Trophoblast cell (in vitro differentiated cells and primary cell): ENCODE data around the gene MTUS2.

Experiments
- DNase-seq, 2 donors: peaks; one replicate each; pipeline ENCODE4 v3.0.0-alpha.2; 2016
- H2AFZ ChIP-seq: 2 replicates; pipeline ENCODE4 v1.6.1; 2013; ENCODE audit warnings: low read length, moderate library complexity, mild to moderate bottlenecking; ENCODE audit not compliant: insufficient read depth, poor library complexity
- H2AK5ac ChIP-seq: 2 replicates; pipeline ENCODE4 v1.6.1; 2013; ENCODE audit warnings: mild to moderate bottlenecking, low read length
- H2BK120ac ChIP-seq: 2 replicates; pipeline ENCODE4 v1.6.1; 2013; ENCODE audit warnings: low read length, mild to moderate bottlenecking, moderate library complexity; ENCODE audit not compliant: insufficient read depth, poor library complexity
- H2BK12ac ChIP-seq: 2 replicates; pipeline ENCODE4 v1.6.1; 2013; ENCODE audit warnings: mild to moderate bottlenecking, low read length, moderate library complexity
- H2BK5ac ChIP-seq: 2 replicates; pipeline ENCODE4 v1.6.1; 2013; ENCODE audit warnings: low read length, low read depth, moderate library complexity, mild to moderate bottlenecking; ENCODE audit not compliant: poor library complexity
- H3K14ac ChIP-seq: 2 replicates; pipeline ENCODE4 v1.6.1; 2013; ENCODE audit warnings: mild to moderate bottlenecking, low read length
- H3K18ac ChIP-seq: 2 replicates; pipeline ENCODE4 v1.6.1; 2013; ENCODE audit warnings: mild to moderate bottlenecking, low read length
- H3K23ac ChIP-seq: 2 replicates; pipeline ENCODE4 v1.6.1; 2013; ENCODE audit warnings: low read length
- H3K27ac ChIP-seq: 2 replicates; pipeline ENCODE4 v1.5.1; 2013; ENCODE audit warnings: low read depth, mild to moderate bottlenecking, inconsistent platforms, low read length, moderate library complexity
- H3K27me3 ChIP-seq: 2 replicates; pipeline ENCODE4 v1.6.1; 2013; ENCODE audit warnings: inconsistent platforms, mild to moderate bottlenecking, low read length, moderate library complexity; ENCODE audit not compliant: insufficient read depth
- H3K36me3 ChIP-seq, 2 experiments: 1 replicate in 1 of 2; 2 replicates in 1 of 2; pipeline ENCODE4 v1.6.1; 2013; ENCODE audit warnings: low read length in 2 of 2, mild to moderate bottlenecking in 2 of 2, moderate library complexity in 1 of 2; ENCODE audit not compliant: insufficient read depth in 2 of 2, control insufficient read depth in 1 of 2
- H3K4ac ChIP-seq: 2 replicates; pipeline ENCODE4 v1.6.1; 2013; ENCODE audit warnings: low read depth, mild to moderate bottlenecking, low read length, moderate library complexity
- H3K4me1 ChIP-seq, 2 experiments: 1 replicate in 1 of 2; 2 replicates in 1 of 2; pipeline ENCODE4 v1.6.1; 2013; ENCODE audit warnings: low read length in 2 of 2, mild to moderate bottlenecking in 2 of 2, moderate library complexity in 1 of 2; ENCODE audit not compliant: insufficient read depth in 2 of 2, control insufficient read depth in 1 of 2
- H3K4me2 ChIP-seq: 2 replicates; pipeline ENCODE4 v1.6.1; 2013; ENCODE audit warnings: inconsistent platforms, mild to moderate bottlenecking, low read length, moderate library complexity
- H3K4me3 ChIP-seq: 2 replicates; pipeline ENCODE4 v1.5.1; 2013; ENCODE audit warnings: mild to moderate bottlenecking, low read depth, low read length, inconsistent platforms
- H3K79me1 ChIP-seq: one replicate; pipeline ENCODE4 v1.6.1; 2013; ENCODE audit warnings: low read length
- H3K79me2 ChIP-seq: 2 replicates; pipeline ENCODE4 v1.6.1; 2013; ENCODE audit warnings: low read length, mild to moderate bottlenecking; ENCODE audit not compliant: control insufficient read depth, insufficient read depth, poor library complexity
- H3K9ac ChIP-seq: 2 replicates; pipeline ENCODE4 v1.6.1; 2013; ENCODE audit warnings: mild to moderate bottlenecking, low read length
- H3K9me3 ChIP-seq: 2 replicates; pipeline ENCODE4 v1.6.1; 2013; ENCODE audit warnings: low read depth, mild to moderate bottlenecking, control low read depth, inconsistent platforms, low read length; ENCODE audit not compliant: insufficient read depth
- H4K12ac ChIP-seq: 2 replicates; pipeline ENCODE4 v1.6.1; 2013; ENCODE audit warnings: low read depth, mild to moderate bottlenecking, low read length, moderate library complexity
- H4K8ac ChIP-seq: 2 replicates; pipeline ENCODE4 v1.6.1; 2013; ENCODE audit warnings: low read depth, mild to moderate bottlenecking, low read length, moderate library complexity
- H4K91ac ChIP-seq: one replicate; pipeline ENCODE4 v1.6.1; 2013; ENCODE audit warnings: low read depth, mild to moderate bottlenecking, low read length, moderate library complexity
- WGBS: extraction: QIAGEN DNeasy Blood & Tissue Kit; methylation state at CpG from one replicate; pipeline ENCODE4 v1.1.7; 2013; ENCODE audit warnings: missing lambda C conversion rate; ENCODE audit not compliant: insufficient read length, insufficient coverage; ENCODE audit errors: extremely low coverage; 5-methylcytosine and 5-hydroxymethylcytosine counted together

MTUS2 gene

DNA sequence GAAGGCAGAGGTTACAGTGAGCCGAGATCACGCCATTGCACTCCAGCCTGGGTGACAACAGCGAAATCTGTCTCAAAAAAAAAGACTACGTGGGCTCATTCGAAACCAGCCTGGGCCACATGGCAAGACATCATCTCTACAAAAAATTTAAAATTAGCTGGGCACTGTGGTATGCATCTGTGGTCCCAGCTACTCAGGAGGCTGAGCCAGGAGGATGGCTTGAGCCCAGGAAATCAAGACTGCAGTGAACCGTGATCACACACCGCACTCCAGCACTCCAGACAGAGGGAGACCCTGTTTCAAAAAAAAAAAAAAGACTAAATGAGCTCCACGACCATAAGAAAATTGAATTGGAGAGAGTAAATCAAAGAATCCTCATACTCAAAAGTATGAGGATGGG lies 722.2 kb downstream of the MTUS2 start:
- Histone ChIP-seq H4K91ac (no peak overlapping the region), H3K79me1 (peaks cover 6% of the 10 kb centered on the region), H3K4me2 (no peak overlapping the region), H2BK12ac (no peak overlapping the region), H3K18ac (no peak overlapping the region), H3K4me1 (peaks cover 26 to 45% of the 10 kb centered on the region in 2 experiments), H3K27ac (no peak overlapping the region), H2AK5ac (no peak overlapping the region), H2BK120ac (no peak overlapping the region), H3K4ac (no peak overlapping the region), H3K9me3 (no peaks in the 10 kb centered on the region), H3K79me2 (peaks cover 2% of the 10 kb centered on the region), H3K27me3 (no peaks in the 10 kb centered on the region), H4K12ac (no peak overlapping the region), H3K9ac (no peak overlapping the region), H3K36me3 (peaks cover 10 to 12% of the 10 kb centered on the region in 2 experiments), H2BK5ac (no peak overlapping the region), H3K14ac (no peak overlapping the region), H3K23ac (no peak overlapping the region), H2AFZ (no peak overlapping the region), H3K4me3 (no peak overlapping the region), H4K8ac (no peak overlapping the region)
- DNase-seq: no peak
- WGBS: no CpG with 5 or more reads among the region's 8 CpGs

DNA sequence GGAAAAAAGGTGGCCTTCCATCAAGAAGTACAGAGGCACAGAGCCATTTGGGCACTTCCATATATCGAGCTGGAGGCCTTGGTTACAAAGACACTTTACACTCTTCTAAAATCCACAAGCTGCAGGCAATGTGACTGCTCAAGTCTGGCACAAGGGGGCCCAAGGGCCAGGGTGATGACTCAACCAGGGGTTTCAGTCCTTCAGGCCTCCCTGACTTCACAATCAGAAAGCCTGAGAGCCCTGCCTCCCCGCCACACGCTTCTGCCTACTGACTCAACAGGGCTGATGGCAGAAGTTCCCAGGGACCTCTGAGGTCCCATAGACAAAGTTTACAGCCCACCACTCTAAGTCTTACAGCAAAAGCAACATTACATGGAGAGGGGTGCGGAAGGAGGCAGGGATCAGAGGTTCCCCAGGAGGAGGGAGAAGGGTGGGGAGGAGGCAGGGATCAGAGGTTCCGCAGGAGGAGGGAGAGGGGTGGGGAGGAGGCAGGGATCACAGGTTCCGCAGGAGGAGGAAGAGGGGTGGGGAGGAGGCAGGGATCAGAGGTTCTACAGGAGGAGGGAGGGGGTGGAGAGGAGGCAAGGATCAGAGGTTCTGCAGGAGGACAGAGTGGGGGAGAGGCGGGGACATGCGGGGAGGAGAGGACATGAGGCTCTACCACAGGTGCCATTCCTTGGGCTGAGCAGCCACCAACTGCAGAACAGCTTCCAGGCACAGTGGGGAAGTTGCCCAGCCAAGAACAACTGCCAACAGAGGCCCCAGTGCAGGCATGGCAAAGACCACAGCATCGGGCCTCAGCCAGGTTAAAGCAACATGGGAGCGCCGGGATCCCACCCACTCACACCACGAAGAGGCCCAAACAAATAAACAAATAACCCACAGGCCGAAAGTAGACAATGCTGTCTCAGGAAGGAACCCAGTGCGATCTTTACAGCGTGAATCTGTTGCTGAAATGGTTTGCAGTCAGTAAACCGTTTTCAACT lies 723.4 kb downstream of the MTUS2 start:
- peaks cover 10 to 12% of the 10 kb centered on the region in 2 experiments for H3K36me3 ChIP-seq
- H4K12ac ChIP-seq: no peak overlapping the region
- no peak overlapping the region for H2BK12ac ChIP-seq
- H3K23ac ChIP-seq: no peak overlapping the region
- H3K18ac ChIP-seq: peak overlapping the region; percentile 21
- no peak overlapping the region for H2BK5ac ChIP-seq
- H3K4ac ChIP-seq: peak overlapping the region; percentile 6
- peak; percentile 35 to 46 for DNase-seq
- no peak overlapping the region for H2AK5ac ChIP-seq
- H4K8ac ChIP-seq: no peak overlapping the region
- H3K4me1 ChIP-seq: peaks cover 24 to 37% of the 10 kb centered on the region in 2 experiments
- no peaks in the 10 kb centered on the region for H3K79me2 ChIP-seq
- H3K27ac ChIP-seq: no peak overlapping the region
- WGBS: no CpG with 5 or more reads among the region's 16 CpGs
- H3K79me1 ChIP-seq: peaks cover 5% of the 10 kb centered on the region
- peak overlapping the region; percentile 3 for H3K14ac ChIP-seq
- no peak overlapping the region for H2AFZ ChIP-seq
- no peak overlapping the region for H3K4me2 ChIP-seq
- no peaks in the 10 kb centered on the region for H3K9me3 ChIP-seq
- H4K91ac ChIP-seq: no peak overlapping the region
- no peak overlapping the region for H2BK120ac ChIP-seq
- no peak overlapping the region for H3K9ac ChIP-seq
- H3K4me3 ChIP-seq: no peak overlapping the region
- H3K27me3 ChIP-seq: no peaks in the 10 kb centered on the region

DNA sequence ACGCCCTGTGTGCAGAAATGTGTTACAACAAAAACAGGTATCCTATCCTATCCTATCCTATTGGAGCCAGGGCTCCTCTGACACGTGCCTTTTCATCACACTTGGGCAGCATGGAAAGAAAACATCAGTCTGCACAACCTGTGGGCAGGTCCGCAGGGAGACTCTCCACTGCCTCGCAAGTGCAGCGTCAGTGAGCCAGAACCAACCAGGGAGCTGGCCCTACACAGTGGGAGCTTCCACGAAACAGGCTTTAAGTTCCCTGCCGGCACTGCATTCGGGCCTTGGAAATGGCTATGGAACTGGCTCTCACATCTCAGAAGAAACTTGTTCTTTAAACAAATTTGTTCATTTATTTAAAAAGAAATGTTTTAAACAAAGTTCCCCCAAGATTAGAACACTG lies 725.8 kb downstream of the MTUS2 start:
- Histone ChIP-seq H3K9me3 (no peaks in the 10 kb centered on the region), H3K27ac (no peak overlapping the region), H3K27me3 (no peaks in the 10 kb centered on the region), H2BK12ac (no peak overlapping the region), H3K4ac (no peak overlapping the region), H4K91ac (no peak overlapping the region), H3K4me1 (peaks cover 7 to 16% of the 10 kb centered on the region in 2 experiments), H2AK5ac (no peak overlapping the region), H3K36me3 (peaks cover 17 to 20% of the 10 kb centered on the region in 2 experiments), H3K4me3 (no peak overlapping the region), H3K9ac (no peak overlapping the region), H2BK120ac (no peak overlapping the region), H4K8ac (no peak overlapping the region), H3K79me2 (no peaks in the 10 kb centered on the region), H2AFZ (no peak overlapping the region), H3K14ac (no peak overlapping the region), H3K4me2 (no peak overlapping the region), H3K79me1 (no peaks in the 10 kb centered on the region), H4K12ac (no peak overlapping the region), H3K18ac (no peak overlapping the region), H2BK5ac (no peak overlapping the region), H3K23ac (no peak overlapping the region)
- WGBS: no CpG with 5 or more reads among the region's 8 CpGs
- no peak for DNase-seq

DNA sequence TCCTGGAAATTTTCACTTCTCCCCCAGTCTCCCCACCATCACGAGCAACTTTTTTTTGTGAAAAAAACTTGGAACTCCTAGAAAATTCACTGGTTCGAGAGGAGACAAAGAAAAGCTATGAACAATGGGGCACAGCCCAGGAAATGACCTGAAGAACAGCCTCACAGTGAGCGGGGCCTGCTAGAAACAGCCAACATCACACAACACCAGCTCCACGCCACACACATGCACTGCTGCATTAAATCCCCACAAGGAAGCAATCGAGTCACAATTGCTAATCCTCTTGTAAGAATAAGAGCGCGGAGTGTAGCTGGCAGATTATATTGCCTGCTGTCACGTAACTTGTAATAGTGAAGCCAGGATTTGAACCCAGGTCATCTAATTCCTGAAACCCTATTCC lies 726.5 kb downstream of the MTUS2 start:
- H3K27ac ChIP-seq: no peak overlapping the region
- H3K18ac ChIP-seq: no peak overlapping the region
- H3K79me2 ChIP-seq: no peaks in the 10 kb centered on the region
- peaks cover 23 to 26% of the 10 kb centered on the region in 2 experiments for H3K36me3 ChIP-seq
- no CpG with 5 or more reads among the region's 8 CpGs for WGBS
- peaks cover 7 to 13% of the 10 kb centered on the region in 2 experiments for H3K4me1 ChIP-seq
- no peak overlapping the region for H3K23ac ChIP-seq
- H4K12ac ChIP-seq: no peak overlapping the region
- H3K14ac ChIP-seq: no peak overlapping the region
- peak overlapping the region; percentile 9 for H3K4ac ChIP-seq
- H3K27me3 ChIP-seq: no peaks in the 10 kb centered on the region
- H3K9ac ChIP-seq: no peak overlapping the region
- no peaks in the 10 kb centered on the region for H3K79me1 ChIP-seq
- H3K4me2 ChIP-seq: no peak overlapping the region
- H2BK120ac ChIP-seq: no peak overlapping the region
- H3K4me3 ChIP-seq: no peak overlapping the region
- H2BK5ac ChIP-seq: no peak overlapping the region
- H2BK12ac ChIP-seq: no peak overlapping the region
- no peak overlapping the region for H4K91ac ChIP-seq
- H2AFZ ChIP-seq: no peak overlapping the region
- no peaks in the 10 kb centered on the region for H3K9me3 ChIP-seq
- no peak overlapping the region for H2AK5ac ChIP-seq
- H4K8ac ChIP-seq: no peak overlapping the region
- DNase-seq: no peak
